Testis (tissue), 3 donors: ENCODE results near the gene HTT. TPM values are rescaled to one million over a fixed set of nuclear protein-coding genes. Genes with fewer than 3 reads are reported as not detected.

Source experiments
- DNase-seq: peaks from one replicate; pipeline ENCODE4 v3.0.0-alpha.2; 2019
- H3K27ac ChIP-seq, 2 donors: fragments of 200-600 bp; sonication (generic); one replicate each; pipeline ENCODE4 v1.5.1; 2019
- H3K27me3 ChIP-seq: fragments of 200-600 bp; sonication (generic); one replicate; pipeline ENCODE4 v1.5.1; 2019
- H3K36me3 ChIP-seq: fragments of 200-600 bp; sonication (generic); one replicate; pipeline ENCODE4 v1.5.1; 2017; ENCODE audit warnings: low read depth; ENCODE audit errors: missing control alignments
- H3K4me1 ChIP-seq: fragments of 200-600 bp; sonication (generic); one replicate; pipeline ENCODE4 v1.5.1; 2019
- H3K4me3 ChIP-seq, 2 donors: fragments of 200-600 bp; sonication (generic); one replicate each; pipeline ENCODE4 v1.5.1; 2017 to 2019
- H3K9me3 ChIP-seq: fragments of 200-600 bp; sonication (generic); one replicate; pipeline ENCODE4 v1.5.1; 2017
- CTCF ChIP-seq, 3 experiments: fragments of 450-650 bp in 2 of 3; fragments of 200-600 bp in 1 of 3; sonication (generic) in 1 of 3; IDR thresholded peaks; one replicate each; pipeline ENCODE4 v1.5.1; 2016 to 2019; ENCODE audit warnings: antibody characterized with exemption in 3 of 3, mild to moderate bottlenecking in 2 of 3, moderate library complexity in 1 of 3
- POLR2A ChIP-seq: fragments of 450-650 bp; IDR thresholded peaks from one replicate; pipeline ENCODE4 v1.6.1; 2017; ENCODE audit warnings: antibody characterized with exemption, mild to moderate bottlenecking, moderate library complexity
- WGBS, 2 donors: methylation state at CpG; one replicate each; pipeline ENCODE4 v1.1.5; 2018; 5-methylcytosine and 5-hydroxymethylcytosine counted together
- intact Hi-C: fragments of 100-400 bp; cut with DNase I; formaldehyde crosslinking; loops from one replicate; pipeline ENCODE4 v1.15.1; 2023; ENCODE audit warnings: low total_unique reads
- polyA plus RNA-seq: library from polyadenylated mRNA; stranded (reverse); fragments of 350-450 nt; fragmentation: Illumina TruSeq; extraction: RNeasy Lipid Tissue Mini Kit (QIAGEN cat#74804); gene quantifications from one replicate; pipeline ENCODE4 v1.2.3, GENCODE V29; 2014; ENCODE audit warnings: low read depth, low replicate concordance; ENCODE audit not compliant: insufficient read depth
- total RNA-seq, 2 donors: library from RNA; depleted of rRNA; stranded (reverse); fragments of >200 nt; gene quantifications; one replicate each; pipeline ENCODE4 v1.2.3, GENCODE V29; 2016

Gene HTT
- total and polyA plus RNA-seq, 3 donors from 2014 or later = 45.2 to 168 (median 146) TPM

DNA sequence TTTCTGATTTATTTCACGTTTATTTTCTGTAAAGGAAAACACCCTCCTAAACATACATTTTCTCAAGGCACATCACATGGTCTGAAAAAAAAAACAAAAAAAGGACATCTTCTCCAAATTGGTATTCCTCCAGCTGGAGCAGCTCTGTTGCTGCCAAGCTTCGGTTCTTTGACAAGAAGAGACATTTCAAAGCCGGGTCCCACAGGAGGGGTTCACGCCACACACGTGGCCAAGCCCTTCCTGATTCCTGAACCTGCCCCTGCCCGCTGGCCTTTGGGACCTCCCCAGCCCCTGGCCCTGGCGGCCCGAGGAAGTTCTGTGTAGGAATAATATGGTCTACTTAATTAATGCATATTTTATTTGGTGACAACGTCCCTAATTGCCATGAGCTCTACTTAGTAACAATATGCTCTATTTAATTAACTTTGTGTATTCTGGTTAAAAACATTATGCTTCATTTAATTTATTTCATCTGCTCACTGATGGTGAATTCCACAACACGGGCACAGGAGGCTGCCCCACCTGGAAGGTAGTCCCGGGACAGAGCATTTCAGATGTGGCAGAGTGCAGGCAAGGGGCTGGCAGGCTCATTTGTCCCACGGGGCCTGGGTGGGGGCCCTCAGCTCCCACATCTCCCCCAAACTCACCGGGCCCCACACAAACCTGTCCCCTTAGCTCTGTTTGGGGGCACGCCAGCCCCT lies 212.9 kb downstream of the HTT start:
- peak; percentile 9 for DNase-seq
- Histone ChIP-seq H3K27ac (no peak overlapping the region), H3K9me3 (no peaks in the 10 kb centered on the region), H3K27me3 (no peaks in the 10 kb centered on the region), H3K36me3 (no peaks in the 10 kb centered on the region), H3K4me3 (no peak overlapping the region), H3K4me1 (peaks cover 6% of the 10 kb centered on the region)
- intact Hi-C loops = no loop called here
- TF ChIP-seq CTCF (IDR thresholded peaks at IDR 0.05) (no peak), POLR2A (no peak)
- 49 to 54% methylated on average over 14 of the region's 14 CpGs for WGBS, 2 donors

DNA sequence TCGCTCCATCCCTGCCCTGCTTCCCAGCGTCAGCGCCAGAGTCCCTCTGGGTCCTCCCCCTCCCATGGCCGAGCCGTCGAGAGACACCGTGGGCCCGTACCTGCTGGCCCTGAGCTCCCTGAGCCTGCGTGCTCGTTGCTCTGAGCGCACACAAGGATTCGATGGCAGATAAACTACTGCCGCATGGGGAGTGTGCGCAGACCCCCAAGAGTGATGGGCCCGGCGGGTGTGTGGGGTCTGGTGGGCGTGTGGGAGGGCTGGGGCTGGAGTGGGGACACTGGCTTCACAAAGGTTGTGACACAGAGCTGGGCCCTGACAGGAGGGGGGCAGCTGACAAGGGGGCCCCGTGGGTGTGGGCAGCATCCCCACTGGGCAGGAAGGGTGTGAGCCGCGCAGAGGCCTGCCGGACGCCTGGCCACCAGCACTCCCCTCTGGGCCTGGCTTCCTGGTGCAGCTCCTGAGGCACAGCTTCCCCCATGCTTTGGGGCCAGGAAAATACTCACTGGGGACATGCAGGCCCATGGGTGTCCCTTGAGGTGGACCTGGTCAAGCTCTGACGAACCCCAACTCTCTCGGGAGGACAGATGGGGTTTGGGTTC lies 213.6 kb downstream of the HTT start:
- intact Hi-C loops = no loop called here
- 73 to 96% methylated on average over 11 to 20 of the region's 24 CpGs for WGBS, 2 donors
- no peak overlapping the region for H3K27ac ChIP-seq
- no peak overlapping the region for H3K4me3 ChIP-seq
- peak; percentile 4 for DNase-seq
- peaks cover 6% of the 10 kb centered on the region for H3K4me1 ChIP-seq
- H3K9me3 ChIP-seq = no peaks in the 10 kb centered on the region
- no peaks in the 10 kb centered on the region for H3K27me3 ChIP-seq
- TF ChIP-seq POLR2A (no peak), CTCF (IDR thresholded peaks at IDR 0.05) (no peak)
- no peaks in the 10 kb centered on the region for H3K36me3 ChIP-seq

DNA sequence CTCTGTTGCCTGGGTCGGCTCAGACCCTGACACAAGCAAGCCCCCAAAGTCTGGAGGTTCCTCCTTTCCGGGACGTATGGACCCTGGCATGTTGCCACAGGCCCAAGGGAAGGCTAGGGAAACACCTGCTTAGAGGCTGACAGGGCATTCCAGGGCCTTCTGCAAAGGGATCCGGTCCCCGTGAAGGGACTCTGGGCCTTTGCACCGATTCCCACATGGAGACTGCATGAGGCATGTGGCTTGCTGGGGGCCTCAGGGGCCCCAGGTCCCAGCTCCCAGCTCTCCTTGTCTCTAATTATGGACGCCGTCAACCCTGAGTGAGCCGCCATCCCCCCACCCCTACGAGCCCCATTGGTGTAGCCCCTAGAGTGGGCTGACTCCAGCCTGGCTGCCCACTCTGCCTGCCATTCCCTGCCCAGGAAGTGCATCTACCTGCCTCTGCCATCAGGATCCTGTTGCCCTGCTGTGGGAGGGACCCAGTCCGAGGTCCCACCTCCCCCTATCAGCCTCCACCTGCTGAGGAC lies 214.2 kb downstream of the HTT start:
- TF ChIP-seq POLR2A = no peak
- TF ChIP-seq CTCF (IDR thresholded peaks at IDR 0.05) = no peak
- 72 to 83% methylated on average over 7 to 11 of the region's 11 CpGs for WGBS, 2 donors
- peaks cover 9% of the 10 kb centered on the region for H3K4me1 ChIP-seq
- intact Hi-C loops = no loop called here
- H3K27ac ChIP-seq = no peak overlapping the region
- peak; percentile 11 for DNase-seq
- no peaks in the 10 kb centered on the region for H3K36me3 ChIP-seq
- H3K4me3 ChIP-seq = no peak overlapping the region
- H3K9me3 ChIP-seq = no peaks in the 10 kb centered on the region
- H3K27me3 ChIP-seq = no peaks in the 10 kb centered on the region

DNA sequence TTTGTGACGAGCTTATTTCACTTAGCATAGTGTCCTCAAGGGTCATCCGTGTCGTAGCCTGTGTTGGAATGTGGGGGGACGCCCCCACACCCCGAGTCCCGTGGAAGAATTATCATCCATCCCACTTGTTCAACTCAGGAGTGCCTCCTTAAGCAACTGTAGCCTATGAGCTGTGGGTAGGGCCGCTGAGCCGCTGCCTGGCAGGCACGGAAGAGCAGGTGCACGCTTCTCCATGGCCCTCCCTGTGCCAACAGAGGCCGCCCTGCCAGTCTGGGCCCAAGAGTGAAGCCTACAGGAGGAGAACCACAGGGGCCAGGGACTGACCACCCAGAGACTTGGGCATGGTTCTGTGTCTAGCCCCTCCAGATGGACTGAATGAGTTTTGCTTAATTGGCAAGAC lies 216.0 kb downstream of the HTT start:
- Histone ChIP-seq H3K4me1 (peaks cover 15% of the 10 kb centered on the region), H3K36me3 (no peaks in the 10 kb centered on the region), H3K4me3 (no peak overlapping the region), H3K9me3 (no peaks in the 10 kb centered on the region), H3K27me3 (no peaks in the 10 kb centered on the region), H3K27ac (no peak overlapping the region)
- TF ChIP-seq CTCF (IDR thresholded peaks at IDR 0.05) (no peak), POLR2A (no peak)
- 96% methylated on average over 11 of the region's 11 CpGs for WGBS, 2 donors
- intact Hi-C loops = no loop called here
- DNase-seq = no peak
